LNCaP clone FGC (cell line): ENCODE data around the gene TOX3.

ENCODE experiments used
- DNase-seq: peaks from one replicate; pipeline ENCODE4 v3.0.0-alpha.2; 2011; ENCODE audit warnings: low read depth
- H3K4me3 ChIP-seq: 2 replicates; pipeline ENCODE4 v1.5.1; 2011; ENCODE audit warnings: mild to moderate bottlenecking, low read depth, low read length, control low read depth
- CTCF ChIP-seq: IDR thresholded peaks from 2 replicates; pipeline ENCODE4 v1.5.1; 2012; ENCODE audit warnings: mild to moderate bottlenecking; ENCODE audit not compliant: control insufficient read depth, insufficient read depth; ENCODE audit errors: extremely low read depth

Gene TOX3

DNA sequence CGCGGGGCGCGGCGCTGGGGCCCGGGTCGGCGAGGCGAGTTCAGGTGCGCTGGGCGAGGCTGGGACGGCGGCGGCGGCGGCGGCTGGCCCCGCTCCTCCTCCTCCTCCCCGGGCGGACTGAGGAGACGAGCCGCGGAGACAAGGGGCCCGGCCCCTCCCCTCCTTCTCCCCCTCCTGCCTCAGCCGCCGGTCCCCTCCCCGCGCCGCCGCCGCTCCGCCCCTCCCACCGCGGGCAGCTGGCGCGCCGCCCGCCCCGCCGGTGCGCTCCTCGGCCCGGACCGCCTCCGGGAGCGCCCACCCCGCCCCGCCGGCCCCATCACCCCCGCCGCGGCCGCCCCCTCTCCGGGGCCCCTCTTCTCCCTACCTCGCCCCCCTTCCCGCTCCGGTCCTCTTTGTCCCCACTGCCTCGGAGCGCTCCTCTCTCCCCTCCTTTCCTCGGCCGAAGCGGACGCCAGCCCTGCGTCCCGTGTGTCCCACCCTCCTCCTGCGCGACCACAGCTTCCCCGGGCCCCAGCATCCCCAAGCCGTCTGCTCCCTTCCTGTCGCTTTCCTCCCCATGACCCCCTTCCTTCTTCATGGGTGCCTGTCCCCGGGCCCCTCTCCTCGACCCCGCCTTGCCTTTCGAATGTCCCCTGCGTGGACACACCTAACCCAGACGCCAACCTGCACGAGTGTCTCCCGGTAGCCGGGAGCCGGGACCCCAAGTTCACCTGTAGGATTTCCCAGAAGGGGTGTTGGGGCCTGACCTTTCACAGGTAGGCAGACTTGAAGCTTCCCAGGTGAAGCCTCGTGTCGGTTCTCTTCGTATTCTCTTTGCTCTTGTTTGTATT is at the start of gene TOX3:
Gene TOX3, minus strand, starts transcription at position 140 of the 830 bp plus-strand sequence. CDS start 420 bp downstream, outside the sequence.
- TF ChIP-seq CTCF, result no peak
- no peak for DNase-seq
- peak within 1 kb of the TSS; percentile 54 for H3K4me3 ChIP-seq

DNA sequence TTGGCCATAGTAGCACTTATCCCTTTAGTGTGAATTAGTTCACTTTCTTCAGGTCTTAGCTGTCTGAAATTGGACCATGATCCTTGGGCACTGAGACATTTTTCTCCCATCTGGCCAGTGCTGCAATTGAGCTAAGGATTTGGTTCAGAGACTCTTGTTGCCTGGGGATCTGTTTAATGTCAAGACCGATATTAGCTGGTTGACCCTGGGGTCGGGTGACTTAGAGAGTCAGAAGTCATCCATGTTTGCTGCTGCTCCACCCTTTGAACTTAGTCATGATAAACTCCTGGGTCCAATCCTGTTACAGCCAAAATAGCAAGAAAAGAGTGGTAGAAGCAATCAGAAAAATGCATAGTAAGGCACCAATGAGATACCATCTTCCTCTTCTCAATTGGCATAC is 45.8 kb upstream of the TOX3 start:
- H3K4me3 ChIP-seq, result no peak overlapping the region
- no peak for DNase-seq
- no peak for TF ChIP-seq CTCF

- no peak for DNase-seq
- H3K4me3 ChIP-seq, result no peak overlapping the region
- no peak for TF ChIP-seq CTCF
These were observed 45.1 kb upstream of the TOX3 start for GRCh38 chr16:52591934-52592592.

DNA sequence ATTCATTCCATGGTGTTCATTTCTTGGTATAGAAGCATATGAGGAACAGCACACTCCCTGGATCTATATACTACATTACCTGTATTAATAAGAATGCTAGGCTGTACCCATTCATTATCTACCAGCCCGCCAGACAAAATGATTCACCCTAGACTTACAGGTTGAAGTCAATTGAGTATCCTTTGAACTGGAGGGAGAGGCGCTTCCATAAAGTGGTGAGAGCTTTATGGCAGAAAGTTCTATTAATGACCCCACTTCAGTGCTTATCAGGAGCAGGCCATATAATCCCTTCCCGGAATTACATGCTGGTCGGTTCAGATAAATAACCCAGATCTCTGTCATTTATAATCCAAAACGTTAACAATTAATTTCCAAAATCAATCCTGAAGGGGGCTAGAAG is 44.5 kb upstream of the TOX3 start:
- no peak for DNase-seq
- no peak overlapping the region for H3K4me3 ChIP-seq
- TF ChIP-seq CTCF, result no peak

- no peak for TF ChIP-seq CTCF
- H3K4me3 ChIP-seq, result no peak overlapping the region
- DNase-seq, result no peak
These were observed 39.2 kb upstream of the TOX3 start for GRCh38 chr16:52586159-52586558.

DNA sequence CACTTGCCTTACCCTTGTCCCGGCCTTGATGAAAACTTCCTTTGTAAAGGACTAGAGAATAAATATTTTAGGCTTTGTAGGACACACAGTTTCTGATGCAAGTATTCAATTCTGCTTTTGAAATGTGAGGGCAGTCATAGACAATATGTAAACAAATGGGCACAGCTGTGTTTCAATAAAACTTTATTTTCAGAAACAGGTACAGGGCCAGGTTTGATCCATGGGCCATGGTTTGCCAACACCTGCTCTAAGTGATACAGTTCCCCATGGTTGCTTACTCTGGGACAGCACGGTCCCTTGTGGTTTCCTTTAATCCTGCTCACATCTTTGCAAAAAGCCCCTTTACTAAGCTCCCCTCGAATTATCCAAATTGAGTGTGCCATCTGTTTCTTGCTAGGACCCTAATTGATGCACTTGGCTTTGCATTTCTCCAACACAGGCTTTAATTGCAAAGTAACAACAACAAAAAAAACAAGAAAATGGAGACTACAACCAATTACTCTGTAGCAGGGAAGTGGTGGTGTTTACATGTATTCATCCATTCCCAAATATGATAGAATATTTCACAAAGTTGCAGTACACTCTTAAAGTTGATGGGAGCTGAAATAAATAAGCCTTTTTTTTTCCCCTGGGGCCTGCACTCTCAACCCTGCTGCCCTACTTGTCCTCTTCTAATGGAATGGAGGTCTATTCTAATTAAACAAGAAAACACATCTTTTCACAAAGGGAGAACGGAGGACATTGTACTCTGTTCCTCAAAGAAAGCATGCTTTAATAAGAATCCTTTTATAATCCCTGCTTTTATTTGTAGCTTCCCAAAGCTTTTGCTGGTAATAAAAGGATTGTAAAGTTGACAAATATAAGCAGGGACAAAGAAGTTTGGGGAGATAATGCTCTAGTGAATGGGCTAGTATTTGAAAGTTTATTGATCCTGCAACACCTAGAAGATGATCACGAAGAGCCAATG is 37.7 kb upstream of the TOX3 start:
- no peak for TF ChIP-seq CTCF
- DNase-seq, result no peak
- H3K4me3 ChIP-seq, result no peak overlapping the region
